GM18526 (cell line): ENCODE data around the gene ZFP14.

Experiments used
- POLR2A ChIP-seq: IDR thresholded peaks from 3 replicates; pipeline ENCODE4 v1.6.1; 2011; ENCODE audit not compliant: insufficient read length; ENCODE audit errors: extremely low read depth

ZFP14 gene

DNA sequence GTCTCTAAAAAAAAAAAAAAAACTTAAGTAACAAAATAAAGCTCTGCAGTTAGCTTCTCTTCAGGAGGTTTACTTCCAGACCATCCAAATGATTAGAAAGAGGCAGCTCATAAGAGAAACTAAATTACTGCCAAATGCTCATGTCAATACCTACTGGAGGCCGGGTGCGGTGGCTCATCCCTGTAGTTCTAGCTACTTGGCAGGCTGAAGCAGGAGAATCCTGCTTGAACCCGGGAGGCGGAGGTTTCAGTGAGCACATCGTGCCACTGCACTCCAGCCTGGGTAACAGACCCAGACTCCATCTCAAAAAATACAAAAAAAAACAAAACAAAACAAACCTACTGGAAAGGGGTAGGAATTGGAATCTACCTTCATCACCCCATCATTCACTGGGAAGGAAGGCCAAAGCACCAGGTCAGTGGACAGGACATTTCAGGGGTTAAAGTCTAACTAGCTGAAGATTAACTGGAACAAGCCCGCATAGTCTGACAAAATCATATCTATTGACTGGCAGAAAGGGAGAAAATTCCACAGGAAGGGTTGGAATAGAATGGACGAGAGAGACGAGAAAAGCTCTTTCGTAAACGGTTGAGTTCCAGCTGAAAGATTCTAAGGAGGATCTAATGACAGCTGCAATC lies 1.3 kb downstream of the ZFP14 start:
- no peak for TF ChIP-seq POLR2A

DNA sequence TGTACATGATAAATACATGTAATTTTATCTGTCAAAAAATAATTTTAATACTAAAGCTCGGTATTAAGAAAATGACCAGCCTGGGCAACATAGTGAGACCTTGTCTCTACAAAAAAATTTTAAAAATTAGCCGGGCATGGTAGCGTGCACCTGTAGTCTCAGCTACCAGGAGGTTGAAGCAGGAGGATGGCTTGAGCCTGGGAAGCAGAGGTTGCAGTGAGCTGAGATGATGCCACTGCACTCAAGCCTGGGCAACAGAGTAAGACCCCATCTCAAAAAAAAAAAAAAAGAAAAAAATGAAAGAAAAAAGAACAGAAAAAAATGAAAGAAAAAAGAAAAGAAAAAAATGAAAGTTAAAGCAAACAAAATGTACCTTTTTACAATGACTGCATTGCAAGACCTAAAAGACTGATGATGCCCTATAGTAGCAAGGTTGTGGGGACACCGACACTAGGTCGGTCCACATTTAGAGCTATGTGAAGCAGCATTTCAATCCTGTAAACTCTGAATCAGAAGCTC lies 5.3 kb downstream of the ZFP14 start:
- TF ChIP-seq POLR2A, result no peak

DNA sequence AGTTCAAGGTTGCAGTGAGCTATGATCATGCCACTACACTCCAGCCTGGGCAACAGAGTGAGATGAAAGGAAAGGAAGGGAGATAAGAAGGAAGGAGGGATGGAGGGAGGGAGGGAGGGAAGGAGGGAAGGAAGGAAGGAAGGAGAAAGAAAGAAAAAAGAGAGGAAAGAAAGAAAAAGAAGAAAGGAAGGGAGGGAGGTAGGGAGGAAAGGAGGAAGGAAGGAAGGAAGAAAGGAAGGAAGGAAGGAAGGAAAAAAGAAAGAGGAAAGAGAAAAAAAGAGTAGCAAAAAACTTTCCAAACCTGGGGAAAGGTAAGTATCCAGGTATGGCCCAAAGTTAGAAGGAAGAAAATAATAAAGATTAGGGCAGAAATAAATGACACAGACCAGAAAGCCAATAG lies 7.1 kb downstream of the ZFP14 start:
- no peak for TF ChIP-seq POLR2A

DNA sequence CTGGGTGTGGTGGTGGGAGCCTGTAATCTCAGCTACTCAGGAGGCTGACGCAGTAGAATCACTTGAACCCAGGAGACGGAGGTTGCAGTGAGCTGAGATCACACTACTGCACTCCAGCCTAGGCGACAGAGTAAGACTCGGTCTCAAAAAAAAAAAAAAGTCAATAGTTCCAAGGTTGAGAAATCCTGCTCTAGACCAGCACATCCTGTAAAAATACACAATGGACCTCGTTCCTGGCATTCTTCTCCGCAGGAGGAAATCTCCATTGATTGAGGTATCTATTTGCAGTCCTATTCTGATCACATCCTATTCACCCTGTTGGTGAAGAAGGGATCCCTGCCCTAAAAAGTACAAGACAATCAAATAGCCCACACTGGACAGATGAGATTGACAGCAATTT lies 15.2 kb downstream of the ZFP14 start:
- TF ChIP-seq POLR2A, result no peak

DNA sequence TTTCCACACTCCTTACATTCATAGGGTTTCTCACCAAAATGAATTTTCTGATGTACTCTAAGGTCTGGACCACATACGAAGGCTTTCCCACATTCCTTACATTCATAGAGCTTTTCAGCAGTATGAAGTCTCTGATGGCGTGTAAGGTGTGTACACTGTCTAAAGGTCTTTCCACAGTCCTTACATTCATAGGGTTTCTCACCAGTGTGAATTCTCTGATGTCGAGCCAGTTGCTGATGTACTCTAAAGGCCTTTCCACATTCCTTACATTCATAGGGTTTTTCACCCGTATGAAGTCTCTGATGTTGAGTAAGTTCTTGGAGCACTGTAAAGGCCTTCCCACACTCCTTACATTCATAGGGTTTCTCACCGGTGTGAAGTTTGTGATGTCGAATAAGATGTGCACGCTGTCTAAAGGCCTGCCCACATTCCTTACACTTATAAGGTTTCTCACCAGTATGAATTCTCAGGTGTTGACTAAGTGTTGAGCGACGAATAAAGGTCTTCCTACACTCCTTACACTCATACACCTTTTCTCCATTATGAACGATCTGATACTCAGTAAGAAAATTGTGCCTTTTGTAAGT lies 38.1 kb downstream of the ZFP14 start:
- TF ChIP-seq POLR2A, result no peak

DNA sequence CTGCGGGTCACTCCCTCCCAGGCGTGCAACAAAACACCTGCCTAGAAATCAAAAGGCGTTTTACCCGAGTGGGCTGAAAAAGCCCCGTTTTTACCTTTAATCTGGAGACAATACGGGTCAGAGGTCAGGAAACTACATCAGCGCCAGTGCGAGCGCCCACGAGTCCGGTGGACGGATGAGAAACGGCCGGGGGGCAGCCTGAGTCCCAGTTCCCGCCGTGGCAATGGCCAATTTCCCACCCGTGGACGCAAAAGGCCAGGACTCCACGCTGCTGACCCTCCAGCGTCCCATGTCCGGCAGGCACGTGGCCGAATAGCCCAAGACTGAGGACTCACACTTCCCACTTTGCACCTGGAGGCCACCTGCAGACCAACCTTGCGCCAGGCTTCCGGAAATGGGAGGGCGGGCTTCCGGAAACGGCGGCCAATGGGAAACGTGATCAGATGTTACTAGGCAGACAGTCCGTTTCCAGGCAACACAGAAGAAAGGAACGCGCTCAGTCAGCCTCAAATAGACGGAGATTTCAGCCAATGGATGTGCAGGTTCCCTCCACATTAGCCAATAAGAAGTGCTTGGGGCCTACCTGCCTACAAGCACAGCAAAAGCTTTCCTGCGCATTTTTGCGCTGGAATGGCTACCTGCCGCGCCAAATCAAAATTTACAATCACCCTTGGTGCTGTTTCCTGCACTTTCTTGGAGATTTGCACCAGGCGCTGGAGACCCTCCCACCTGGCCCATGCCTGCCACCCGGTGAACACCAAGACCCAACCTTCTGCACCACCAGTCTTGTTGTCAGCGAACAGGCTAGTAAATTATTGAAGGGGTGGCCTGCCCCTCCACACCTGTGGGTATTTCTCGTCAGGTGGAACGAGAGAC lies 47.4 kb downstream of the ZFP14 start:
- peak; percentile 35 for TF ChIP-seq POLR2A

DNA sequence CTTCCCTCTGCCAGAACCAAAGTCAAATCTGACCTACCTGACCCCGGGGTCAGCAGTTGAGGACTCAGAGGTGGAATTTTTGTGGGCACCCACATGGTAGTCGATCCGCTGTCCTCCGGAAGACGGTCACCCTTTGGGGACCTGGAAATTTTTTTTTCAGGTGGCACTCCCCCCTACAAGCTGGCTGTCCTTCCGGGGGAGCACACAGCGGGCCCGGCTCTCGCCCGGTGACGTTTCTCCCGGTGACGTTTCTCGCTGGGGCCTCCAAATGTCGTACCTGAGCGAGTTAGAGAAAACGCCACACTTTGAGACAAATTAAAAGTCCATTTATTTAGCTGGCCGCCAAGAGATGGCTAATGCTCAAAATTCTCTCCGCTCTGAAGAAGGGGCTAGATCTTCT lies 48.8 kb downstream of the ZFP14 start:
- TF ChIP-seq POLR2A, result no peak
